NCI-H1694 treated with DMSO at 0.1 percent for 48 hours (cell line): ENCODE results near the gene CEBPA.

Experiments
- DNase-seq: peaks from one replicate; lab custom pipeline; 2025; lab: John Stamatoyannopoulos, UW

CEBPA gene

GRCh38 chr19:33271246-33272021 is 30.9 kb downstream of the CEBPA start:
- no peak for DNase-seq

GRCh38 chr19:33270769-33271168 is 31.6 kb downstream of the CEBPA start:
- no peak for DNase-seq

- DNase-seq: no peak
Observed at GRCh38 chr19:33269016-33269415, 33.3 kb downstream of the CEBPA start.

GRCh38 chr19:33268162-33268991 is 34.0 kb downstream of the CEBPA start:
- DNase-seq: no peak

GRCh38 chr19:33267706-33268105 is 34.6 kb downstream of the CEBPA start:
- DNase-seq: no peak

GRCh38 chr19:33266974-33267484 is 35.3 kb downstream of the CEBPA start:
- DNase-seq: no peak

GRCh38 chr19:33264881-33265445 is 37.4 kb downstream of the CEBPA start:
- no peak for DNase-seq

- DNase-seq: no peak
Observed at GRCh38 chr19:33263325-33264023, 38.9 kb downstream of the CEBPA start.

- no peak for DNase-seq
Observed at GRCh38 chr19:33261511-33262189, 40.7 kb downstream of the CEBPA start.

- DNase-seq: no peak
Observed at GRCh38 chr19:33260628-33261418, 41.5 kb downstream of the CEBPA start.

- no peak for DNase-seq
Observed at GRCh38 chr19:33259539-33259938, 42.8 kb downstream of the CEBPA start.

GRCh38 chr19:33257828-33258227 is 44.5 kb downstream of the CEBPA start:
- DNase-seq: no peak

GRCh38 chr19:33256261-33256660 is 46.1 kb downstream of the CEBPA start:
- no peak for DNase-seq

- DNase-seq: no peak
Observed at GRCh38 chr19:33255781-33256180, 46.6 kb downstream of the CEBPA start.

GRCh38 chr19:33254245-33254824 is 48.0 kb downstream of the CEBPA start:
- no peak for DNase-seq

GRCh38 chr19:33252971-33253370 is 49.4 kb downstream of the CEBPA start:
- DNase-seq: no peak

- DNase-seq: no peak
Observed at GRCh38 chr19:33252418-33252962, 49.8 kb downstream of the CEBPA start.

GRCh38 chr19:33251526-33252090 is 50.7 kb downstream of the CEBPA start:
- DNase-seq: no peak

- DNase-seq: no peak
Observed at GRCh38 chr19:33251076-33251475, 51.3 kb downstream of the CEBPA start.

GRCh38 chr19:33250500-33250899 is 51.8 kb downstream of the CEBPA start:
- DNase-seq: no peak
